Gastrocnemius medialis (tissue), 4 donors: ENCODE data around the gene TRIP11. TPM values are rescaled to one million over a fixed set of nuclear protein-coding genes. Genes with fewer than 3 reads are reported as not detected.

Experiments used
- ATAC-seq, 2 donors: fragments of 150-250 bp; one replicate each; pipeline ENCODE4 v1.9.1; 2016
- DNase-seq, 2 donors: peaks; one replicate each; pipeline ENCODE4 v3.0.0-alpha.2; 2019
- H3K27ac ChIP-seq, 4 donors: fragments of 200-600 bp; sonication (generic); 1 replicate in 1 of 4; 2 replicates in 3 of 4; pipeline ENCODE4 v1.5.1; 2016 to 2018; ENCODE audit warnings: mild to moderate bottlenecking in 2 of 4, moderate library complexity in 1 of 4
- H3K27me3 ChIP-seq, 3 donors: fragments of 200-600 bp; sonication (generic) in 2 of 3; 1 replicate in 1 of 3; 2 replicates in 2 of 3; pipeline versions ENCODE4 v1.5.1 to v1.6.0; 2016 to 2019; ENCODE audit warnings: mild to moderate bottlenecking in 1 of 3, moderate library complexity in 1 of 3
- H3K36me3 ChIP-seq, 2 donors: fragments of 200-600 bp; sonication (generic) in 1 of 2; one replicate each; pipeline ENCODE4 v1.5.1; 2017 to 2018
- H3K4me1 ChIP-seq, 2 donors: fragments of 200-600 bp; sonication (generic) in 1 of 2; one replicate each; pipeline ENCODE4 v1.5.1; 2016 to 2017; ENCODE audit warnings: mild to moderate bottlenecking in 2 of 2
- H3K4me3 ChIP-seq, 4 donors: fragments of 200-600 bp; sonication (generic) in 3 of 4; 1 replicate in 1 of 4; 2 replicates in 3 of 4; pipeline ENCODE4 v1.5.1; 2016 to 2019; ENCODE audit warnings: mild to moderate bottlenecking in 2 of 4
- H3K9me3 ChIP-seq, 3 donors: fragments of 200-600 bp; sonication (generic) in 2 of 3; 1 replicate in 1 of 3; 2 replicates in 2 of 3; pipeline ENCODE4 v1.5.1; 2016 to 2019
- CTCF ChIP-seq, 5 experiments: fragments of 450-650 bp in 3 of 5; fragments of 200-600 bp in 2 of 5; sonication (generic) in 2 of 5; IDR thresholded peaks in 4 of 5; conservative IDR thresholded peaks in 1 of 5; 1 replicate in 4 of 5; 2 replicates in 1 of 5; pipeline ENCODE4 v1.5.1; 2016 to 2019; ENCODE audit warnings: antibody characterized with exemption in 5 of 5, mild to moderate bottlenecking in 3 of 5, moderate library complexity in 3 of 5
- POLR2A ChIP-seq, 2 donors: fragments of 450-650 bp; IDR thresholded peaks; one replicate each; pipeline ENCODE4 v1.6.1; 2017; ENCODE audit warnings: antibody characterized with exemption in 2 of 2, mild to moderate bottlenecking in 2 of 2, moderate library complexity in 2 of 2
- in situ Hi-C, 4 donors: fragments of 200-750 bp; cut with MboI; loops; one replicate each; pipeline versions ENCODE4 v1.15.0 to v1.8.0; 2017; ENCODE audit warnings: low sequenced_read_pairs in 4 of 4
- intact Hi-C: fragments of 100-400 bp; cut with DNase I; formaldehyde crosslinking; loops from one replicate; pipeline ENCODE4 v1.15.1; 2023; ENCODE audit warnings: low total_unique reads
- total RNA-seq, 4 donors: library from RNA; depleted of rRNA; stranded (reverse); fragments of >200 nt; gene quantifications; one replicate each; pipeline versions ENCODE4 v1.1.0 to v1.2.3, GENCODE V29; 2016

Gene TRIP11
- total RNA-seq, 4 donors from 2014 or later = 22.0 to 39.6 (median 30.2) TPM

DNA sequence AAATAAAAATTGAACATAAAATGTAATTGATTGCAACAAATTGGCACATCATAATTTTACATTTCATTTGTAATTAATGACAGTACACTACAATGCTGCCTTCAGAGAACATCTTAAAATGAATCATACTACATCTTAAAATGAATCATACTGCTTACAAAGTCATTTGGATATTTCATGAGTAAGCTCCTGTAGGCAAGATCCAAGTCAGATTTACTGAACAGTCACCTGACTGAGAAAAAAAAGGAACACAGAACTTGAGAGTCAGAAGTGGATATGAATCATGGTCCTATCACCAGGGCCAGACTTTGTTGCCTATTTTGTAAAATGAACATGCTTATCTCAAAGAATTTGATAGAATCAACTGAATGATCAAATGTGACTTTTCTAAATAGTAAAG, 59.7 kb downstream of the TRIP11 start:
- Histone ChIP-seq H3K9me3 (no peaks in the 10 kb centered on the region), H3K27me3 (no peaks in the 10 kb centered on the region), H3K4me3 (no peak overlapping the region), H3K4me1 (peaks cover 0 to 33% of the 10 kb centered on the region in 2 donors), H3K27ac (peak overlapping the region; percentile 58 to 81 (median 76)), H3K36me3 (peaks cover 0 to 10% of the 10 kb centered on the region in 2 donors)
- no peak for TF ChIP-seq CTCF (IDR thresholded peaks at IDR 0.05 in 4 of 5, conservative IDR thresholded peaks at IDR 0.05 in 1 of 5)
- TF ChIP-seq POLR2A (IDR thresholded peaks at IDR 0.05) = no peak
- ATAC-seq (peak; percentile 99 to 100), DNase-seq (peak in 1 of 2 donors; percentile 9)
- intact Hi-C loops (no loop called here), in situ Hi-C loops (no loop called here)

DNA sequence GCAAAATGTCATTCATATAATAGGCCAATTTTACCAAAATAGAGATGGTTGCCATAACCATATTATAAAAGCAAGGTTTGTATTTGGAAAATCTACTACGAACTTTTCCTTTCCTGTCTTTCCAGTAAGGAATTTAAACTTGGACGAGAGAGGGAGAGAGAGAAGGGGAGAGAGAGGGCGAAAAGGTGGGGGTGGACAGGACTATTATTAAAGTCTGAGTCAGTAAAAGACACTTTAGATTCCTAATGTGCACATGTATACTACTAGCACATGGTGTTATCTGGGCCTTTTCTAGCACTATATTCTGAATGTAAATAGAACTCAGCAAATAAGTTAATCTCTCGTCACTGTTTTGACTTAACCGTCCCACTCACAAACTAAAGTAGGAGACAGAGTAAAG, 62.0 kb downstream of the TRIP11 start:
- Histone ChIP-seq H3K9me3 (no peaks in the 10 kb centered on the region), H3K27ac (peak overlapping the region in 3 of 4 donors; percentile 56 to 81 (median 71)), H3K4me1 (peaks cover 0 to 31% of the 10 kb centered on the region in 2 donors), H3K27me3 (no peaks in the 10 kb centered on the region), H3K4me3 (no peak overlapping the region), H3K36me3 (peaks cover 3 to 18% of the 10 kb centered on the region in 2 donors)
- TF ChIP-seq CTCF (IDR thresholded peaks at IDR 0.05 in 4 of 5, conservative IDR thresholded peaks at IDR 0.05 in 1 of 5) (no peak), POLR2A (IDR thresholded peaks at IDR 0.05) (no peak)
- in situ Hi-C loops = no loop called here
- ATAC-seq = peak; percentile 49 to 70
- no peak for DNase-seq
- intact Hi-C loops = no loop called here

- Histone ChIP-seq H3K27me3 (no peaks in the 10 kb centered on the region), H3K36me3 (peaks cover 3 to 35% of the 10 kb centered on the region in 2 donors), H3K4me3 (no peak overlapping the region), H3K27ac (no peak overlapping the region), H3K4me1 (peaks cover 0 to 24% of the 10 kb centered on the region in 2 donors), H3K9me3 (no peaks in the 10 kb centered on the region)
- in situ Hi-C loops (no loop called here), intact Hi-C loops (no loop called here)
- ATAC-seq = no peak
- no peak for DNase-seq
- TF ChIP-seq CTCF (IDR thresholded peaks at IDR 0.05 in 4 of 5, conservative IDR thresholded peaks at IDR 0.05 in 1 of 5) = no peak
- no peak for TF ChIP-seq POLR2A (IDR thresholded peaks at IDR 0.05)
Observed at GRCh38 chr14:91975763-91976162, 64.1 kb downstream of the TRIP11 start.

DNA sequence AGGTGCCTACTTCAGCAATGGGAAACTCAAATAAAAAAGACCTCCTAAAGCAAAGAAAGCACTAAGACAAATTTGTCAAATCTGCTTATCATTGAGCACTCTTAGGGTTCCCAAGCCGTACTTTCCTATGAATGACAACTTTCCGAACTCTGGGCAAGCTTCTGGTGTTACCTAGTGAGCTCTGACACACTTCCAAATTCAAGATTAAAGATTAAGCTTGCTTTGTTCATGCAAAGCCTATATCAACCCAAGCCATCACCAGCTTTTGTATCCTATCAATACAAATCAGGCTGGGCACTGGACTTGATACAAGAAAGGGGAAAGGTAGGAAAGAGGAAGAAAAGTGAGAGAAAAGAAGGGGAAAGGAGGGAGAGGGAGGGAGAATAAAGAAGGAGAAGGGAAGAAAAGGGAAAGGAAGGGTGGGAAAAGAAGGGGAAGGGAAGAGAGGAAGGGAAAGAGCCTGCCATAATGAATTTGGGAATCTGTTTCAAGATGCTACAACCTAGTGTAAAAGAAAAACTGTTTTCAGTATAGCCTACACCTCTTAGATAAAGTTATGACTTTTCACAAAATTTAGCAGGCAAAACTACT, 68.6 kb downstream of the TRIP11 start:
- in situ Hi-C loops = no loop called here
- TF ChIP-seq CTCF (IDR thresholded peaks at IDR 0.05 in 4 of 5, conservative IDR thresholded peaks at IDR 0.05 in 1 of 5) (no peak), POLR2A (IDR thresholded peaks at IDR 0.05) (no peak)
- peaks cover 6 to 65% of the 10 kb centered on the region in 2 donors for H3K36me3 ChIP-seq

GRCh38 chr14:91968280-91968679, 71.6 kb downstream of the TRIP11 start:
- Histone ChIP-seq H3K27ac (no peak overlapping the region), H3K27me3 (no peaks in the 10 kb centered on the region), H3K4me1 (no peaks in the 10 kb centered on the region), H3K4me3 (no peak overlapping the region), H3K9me3 (no peaks in the 10 kb centered on the region), H3K36me3 (peaks cover 3 to 46% of the 10 kb centered on the region in 2 donors)
- no peak for DNase-seq
- no peak for TF ChIP-seq CTCF (IDR thresholded peaks at IDR 0.05 in 4 of 5, conservative IDR thresholded peaks at IDR 0.05 in 1 of 5)
- no peak for TF ChIP-seq POLR2A (IDR thresholded peaks at IDR 0.05)
- intact Hi-C loops = no loop called here
- ATAC-seq = no peak
- in situ Hi-C loops = no loop called here

More for the DNA sequence above, 68.6 kb downstream of the TRIP11 start:
- intact Hi-C loops = no loop called here
- no peaks in the 10 kb centered on the region for H3K4me1 ChIP-seq
- ATAC-seq (no peak), DNase-seq (no peak)
- no peaks in the 10 kb centered on the region for H3K27me3 ChIP-seq
- H3K9me3 ChIP-seq = no peaks in the 10 kb centered on the region
- no peak overlapping the region for H3K27ac ChIP-seq
- H3K4me3 ChIP-seq = no peak overlapping the region
